DMS53 treated with DMSO at 0.1 percent for 48 hours (cell line): ENCODE results near the gene STON2.
"Not testable (repeated sequence)": the region's sequence is repeated elsewhere in the genome, so short reads cannot be mapped to it uniquely, and the experiment has no call there.

ENCODE experiments used
- DNase-seq: peaks from one replicate; lab custom pipeline; 2025; ENCODE audit not compliant: unreplicated experiment; lab: John Stamatoyannopoulos, UW

Gene STON2

DNA sequence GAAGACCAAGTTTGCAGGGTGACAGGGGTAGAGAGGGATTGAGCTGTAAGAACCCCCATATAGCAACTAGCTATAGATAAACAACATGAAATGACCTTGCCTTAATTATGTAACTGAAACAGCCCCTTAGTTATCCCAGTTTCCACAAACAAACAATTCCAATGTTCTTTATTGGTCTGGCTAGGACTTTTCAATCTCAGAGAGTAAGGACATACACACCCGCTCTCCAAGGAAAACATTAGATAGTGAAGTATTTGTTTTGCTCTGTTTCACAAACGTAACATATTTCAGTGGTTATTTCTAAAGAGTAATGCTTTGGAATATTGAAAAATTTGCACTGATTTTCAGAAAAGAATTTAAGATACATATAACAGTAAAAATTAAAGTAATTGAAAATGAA, 127.8 kb downstream of the STON2 start:
- DNase-seq, result no peak

GRCh38 chr14:81269979-81270375, 130.1 kb downstream of the STON2 start:
- no peak for DNase-seq

DNA sequence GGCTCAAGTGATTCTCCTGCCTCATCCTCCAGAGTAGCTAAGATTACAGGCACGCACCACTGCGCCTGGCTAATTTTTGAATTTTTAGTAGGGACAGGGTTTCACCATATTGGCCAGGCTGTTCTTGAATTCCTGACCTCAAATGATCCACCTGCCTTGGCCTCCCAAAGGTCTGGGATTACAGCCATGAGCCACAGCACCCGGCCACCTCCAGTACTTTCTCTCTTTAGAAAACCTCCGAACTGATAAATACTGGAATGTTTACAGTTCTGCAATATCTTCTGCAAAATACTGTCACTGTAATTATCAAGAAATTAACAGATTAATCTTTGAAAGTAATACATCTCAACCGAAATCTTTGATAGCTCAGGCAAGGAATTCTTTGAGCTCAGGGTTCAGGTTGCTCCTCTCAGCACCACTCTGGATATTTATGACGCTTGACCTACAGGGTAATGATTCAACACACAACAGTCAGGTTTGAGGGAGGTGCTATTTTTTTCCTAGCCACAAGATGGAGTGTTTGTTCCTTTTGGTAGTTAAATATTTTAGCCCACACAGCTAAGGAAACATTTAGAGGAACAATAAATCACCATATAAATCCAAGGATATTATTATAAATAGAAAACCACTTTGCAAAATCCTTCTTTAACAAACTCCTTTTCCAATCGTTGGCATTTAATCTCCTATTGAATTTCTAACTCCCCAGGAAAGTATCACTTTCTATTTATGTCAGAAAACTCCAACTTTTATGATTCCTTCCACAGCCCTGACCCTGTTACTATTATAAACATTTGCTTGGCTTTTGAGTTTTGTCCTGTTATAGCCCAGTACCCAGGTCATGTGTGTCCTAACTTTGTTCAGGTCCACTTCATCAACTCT, 130.8 kb downstream of the STON2 start:
- DNase-seq, result peak; percentile 60

DNA sequence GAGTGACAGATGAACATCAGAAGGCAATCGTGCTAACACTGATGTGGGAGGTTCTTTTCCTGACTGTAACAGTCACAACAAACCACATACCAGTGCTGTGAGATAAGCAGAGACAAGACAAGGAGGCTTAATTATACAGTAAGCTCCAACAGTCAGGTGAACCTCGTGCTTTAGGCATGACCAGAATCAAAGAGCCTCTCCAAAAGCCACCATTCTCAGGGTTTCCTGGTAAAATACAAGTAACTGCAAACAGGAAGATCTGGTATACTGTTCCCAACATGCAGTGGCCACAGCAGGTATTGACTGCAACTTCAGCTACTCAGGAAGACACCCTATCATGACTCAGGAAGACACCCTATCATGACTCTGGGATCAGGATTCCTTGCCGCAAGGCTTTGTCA, 132.1 kb downstream of the STON2 start:
- no peak for DNase-seq

DNA sequence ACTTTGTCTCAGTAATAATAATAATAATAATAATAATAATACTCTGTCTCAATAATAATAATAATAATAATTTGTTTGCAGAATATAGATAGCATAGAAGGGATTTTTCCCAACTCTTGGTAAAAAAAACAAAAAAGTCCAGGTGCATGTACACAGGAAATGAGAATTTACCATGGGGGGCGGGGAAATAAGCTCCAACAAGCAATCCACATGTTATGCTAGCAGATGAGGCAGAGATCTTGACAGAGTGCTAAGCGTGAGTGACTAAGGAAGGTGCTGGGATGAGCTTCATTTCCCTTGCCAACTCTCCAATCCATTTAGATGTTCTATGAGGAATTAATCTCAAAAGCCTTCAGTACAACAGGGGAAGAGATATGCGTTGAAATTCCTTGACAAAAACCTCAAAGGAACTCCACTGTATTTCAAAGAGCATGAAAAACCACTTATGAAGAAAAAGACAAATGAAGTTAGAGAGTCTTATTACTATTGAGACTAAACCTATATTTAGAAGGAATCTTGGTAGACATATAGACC, 134.4 kb downstream of the STON2 start:
- DNase-seq, result no peak

GRCh38 chr14:81264671-81265070, 135.5 kb downstream of the STON2 start:
- no peak for DNase-seq

GRCh38 chr14:81263777-81264410, 136.2 kb downstream of the STON2 start:
- DNase-seq, result no peak

GRCh38 chr14:81261176-81261575, 138.9 kb downstream of the STON2 start:
- DNase-seq, result no peak

- no peak for DNase-seq
Observed at GRCh38 chr14:81260732-81261131, 139.4 kb downstream of the STON2 start.

- no peak for DNase-seq
Observed at GRCh38 chr14:81256289-81256960, 143.7 kb downstream of the STON2 start.

- no peak for DNase-seq
Observed at GRCh38 chr14:81252278-81252677, 147.8 kb downstream of the STON2 start.

- no peak for DNase-seq
Observed at GRCh38 chr14:81247271-81247766, 152.8 kb downstream of the STON2 start.

DNA sequence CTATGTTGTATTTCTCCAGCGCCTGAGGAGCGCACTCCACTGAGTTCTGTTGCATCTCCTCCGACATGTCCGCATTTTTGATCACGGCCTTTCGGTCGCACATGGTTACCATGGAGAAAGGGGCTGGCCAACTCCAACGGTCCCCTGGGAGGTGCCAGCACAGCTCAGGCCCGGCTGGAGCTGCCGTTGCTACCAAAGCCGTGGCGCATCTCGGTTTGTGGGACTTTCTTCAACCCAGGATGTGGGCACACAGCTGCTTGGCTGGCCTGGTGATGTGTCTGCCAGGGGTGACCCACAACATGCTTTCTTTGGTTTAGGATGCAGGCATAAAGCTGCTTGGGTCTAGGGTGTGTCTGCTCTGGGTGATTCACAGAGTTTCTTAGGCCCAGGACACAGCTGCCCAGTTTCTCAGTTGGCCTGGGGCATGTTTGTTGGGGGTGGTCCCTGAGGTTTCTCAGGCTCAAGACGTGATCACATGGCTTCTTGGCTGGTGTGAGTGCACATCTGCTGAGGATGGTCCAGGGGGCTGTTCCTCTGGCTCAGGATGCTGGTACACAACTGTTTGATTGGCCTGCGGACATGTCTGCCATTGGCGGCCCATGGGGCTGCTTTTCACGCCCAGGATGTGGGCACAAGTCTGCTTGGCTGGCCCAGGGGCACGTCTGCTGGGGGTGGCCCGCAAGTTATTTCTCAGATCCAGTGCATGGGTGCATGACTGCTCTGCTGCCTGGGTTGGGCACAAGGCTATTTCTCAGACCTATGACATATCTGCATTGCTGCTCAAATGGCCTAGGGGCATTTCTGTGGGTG, 153.5 kb downstream of the STON2 start:
- no peak for DNase-seq

GRCh38 chr14:81245771-81246170, 154.4 kb downstream of the STON2 start:
- DNase-seq, result no peak

GRCh38 chr14:81244431-81244830, 155.7 kb downstream of the STON2 start:
- DNase-seq, result not testable (repeated sequence)

DNA sequence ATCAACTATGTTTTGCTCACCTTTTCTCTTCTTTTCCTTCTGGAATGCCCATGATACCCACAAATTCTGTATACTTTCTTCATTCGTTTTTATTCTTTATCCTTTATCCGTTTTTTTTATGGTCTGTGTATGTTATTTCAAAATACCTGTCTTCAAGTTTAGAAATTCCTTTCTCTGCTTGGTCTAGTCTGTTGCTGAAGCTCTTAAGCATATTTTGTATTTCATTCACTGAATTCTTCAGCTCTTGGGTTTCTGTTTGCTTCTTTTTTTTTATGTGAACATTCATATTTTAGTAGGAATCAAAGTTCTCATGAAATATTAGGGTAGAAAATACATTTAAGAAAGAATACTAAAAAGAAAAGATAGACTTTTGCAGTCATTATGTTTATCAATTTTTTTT, 156.6 kb downstream of the STON2 start:
- no peak for DNase-seq

DNA sequence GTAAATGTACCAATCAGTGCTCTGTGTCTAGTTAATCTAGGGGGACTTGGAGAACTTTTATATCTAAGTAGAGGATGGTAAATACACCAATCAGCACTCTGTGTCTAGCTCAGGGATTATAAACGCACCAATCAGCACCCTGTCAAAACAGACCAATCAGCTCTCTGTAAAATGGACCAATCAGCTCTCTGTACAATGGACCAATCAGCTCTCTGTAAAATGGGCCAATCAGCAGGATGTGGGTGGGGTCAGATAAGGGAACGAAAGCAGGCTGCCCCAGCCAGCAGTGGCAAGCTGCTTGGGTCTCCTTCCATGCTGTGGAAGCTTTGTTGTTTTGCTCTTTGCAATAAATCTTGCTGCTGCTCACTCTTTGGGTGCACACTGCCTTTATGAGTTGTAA, 163.3 kb downstream of the STON2 start:
- DNase-seq, result not testable (repeated sequence)

GRCh38 chr14:81236138-81236537, 164.0 kb downstream of the STON2 start:
- DNase-seq, result no peak

DNA sequence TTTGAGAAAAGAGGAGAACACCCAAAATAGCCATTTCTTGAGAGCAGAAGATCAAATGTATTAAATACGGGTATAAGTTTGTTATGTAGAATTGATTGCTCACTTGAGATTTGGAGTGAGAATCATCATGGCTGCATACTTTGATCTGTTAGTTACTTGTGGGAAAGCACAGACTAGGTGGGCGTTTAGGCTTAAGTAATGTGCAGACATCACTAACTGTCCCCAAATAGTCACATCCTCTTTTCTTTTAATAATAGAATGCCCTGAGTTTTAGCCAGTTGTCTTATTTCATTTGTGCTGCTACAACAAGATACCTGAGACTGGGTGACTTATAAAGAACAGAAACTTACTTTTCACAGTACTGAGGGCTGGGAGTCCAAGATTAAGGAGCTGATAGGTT, 165.0 kb downstream of the STON2 start:
- no peak for DNase-seq

GRCh38 chr14:81234278-81234677, 165.8 kb downstream of the STON2 start:
- no peak for DNase-seq

DNA sequence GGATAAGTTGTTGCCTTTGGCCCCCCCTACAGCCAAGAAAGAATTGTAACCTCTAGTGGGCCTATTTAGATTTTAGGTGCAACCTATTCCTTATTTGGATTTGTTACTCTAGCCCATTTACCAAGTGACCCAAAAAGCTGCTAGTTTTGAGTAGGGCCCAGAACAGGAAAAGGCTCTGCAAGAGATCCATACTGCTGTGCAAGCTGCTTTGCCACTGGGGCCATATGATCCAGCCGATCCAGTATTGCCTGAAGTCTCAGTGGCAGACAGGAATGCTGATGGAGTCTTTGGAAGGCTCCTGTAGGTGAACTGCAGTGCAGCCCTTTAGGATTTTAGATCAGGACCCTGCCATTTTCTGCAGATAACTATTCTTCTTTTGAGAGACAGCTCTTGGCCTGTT, 166.5 kb downstream of the STON2 start:
- DNase-seq, result no peak
